ENCODE results near the gene PDZK1. TPM values are rescaled to one million over a fixed set of nuclear protein-coding genes. Genes with fewer than 3 reads are reported as not detected.
"Not testable (repeated sequence)": the region's sequence is repeated elsewhere in the genome, so short reads cannot be mapped to it uniquely, and the experiment has no call there.

Gene PDZK1
- total RNA-seq, 1 experiment from 2014 or later = 5.3 TPM

GRCh38 chr1:145656245-145656943, 50.8 kb downstream of the PDZK1 start:
- DNase-seq (ENCODE audit: low read depth) = not testable (repeated sequence)

DNA sequence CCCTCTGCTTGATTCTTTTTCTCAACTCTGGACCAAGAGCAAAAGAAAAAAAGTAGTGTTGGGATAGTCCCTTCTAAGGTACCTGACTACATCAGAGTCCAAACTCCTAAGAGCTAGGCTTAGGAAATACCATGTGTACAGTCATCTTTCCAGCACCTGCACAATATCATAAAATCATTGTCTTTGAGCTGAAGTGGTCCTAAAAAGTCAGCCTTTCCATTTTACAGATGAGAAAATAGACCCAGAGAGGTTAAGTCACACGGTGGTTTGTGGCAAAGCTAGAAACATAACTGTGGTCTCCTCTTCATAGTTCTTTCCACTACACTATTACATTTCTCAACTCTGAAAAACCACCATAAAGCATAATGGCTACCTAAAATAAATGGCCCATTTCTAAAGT, 63.2 kb downstream of the PDZK1 start:
- not testable (repeated sequence) for DNase-seq (ENCODE audit: low read depth)

DNA sequence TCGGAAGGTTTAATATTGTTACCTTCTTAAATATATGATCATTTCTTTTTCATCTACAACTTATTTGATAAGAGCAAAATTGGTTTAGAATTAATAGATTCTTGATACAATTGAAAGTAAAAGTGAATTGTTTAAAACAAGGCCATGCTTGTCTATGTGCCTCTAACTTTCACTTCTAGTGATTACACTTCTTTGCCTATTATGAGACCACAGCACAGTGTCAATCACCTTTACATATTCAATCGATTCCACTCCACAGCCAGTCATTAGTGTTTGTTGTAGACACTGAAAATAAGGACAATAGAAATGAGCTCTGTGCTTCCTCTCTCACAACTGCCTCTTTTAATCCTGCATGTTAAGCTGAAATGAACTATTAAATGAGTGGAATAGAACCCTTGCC, 65.3 kb downstream of the PDZK1 start:
- not testable (repeated sequence) for DNase-seq (ENCODE audit: low read depth)

GRCh38 chr1:145636237-145636636, 70.9 kb downstream of the PDZK1 start:
- not testable (repeated sequence) for DNase-seq (ENCODE audit: low read depth)

- DNase-seq (ENCODE audit: low read depth) = not testable (repeated sequence)
Measured at GRCh38 chr1:145622177-145622576, 85.0 kb downstream of the PDZK1 start.

Other genes with a start within 250 kb of the PDZK1 start
- 20.9 and 23.4 TPM in 2 replicates for gene GPR89A, start 99.4 kb downstream of the PDZK1 start, total RNA-seq (2014; rRNA removed; shearing (Covaris generic))
- gene CD160, start 12.1 kb upstream of the PDZK1 start, total RNA-seq (2014; rRNA removed; shearing (Covaris generic)) = not detected in 2 replicates
- 9.6 and 10.2 TPM in 2 replicates for gene RNF115, start 116.7 kb upstream of the PDZK1 start, total RNA-seq (2014; rRNA removed; shearing (Covaris generic))
- 33.9 and 37.2 TPM in 2 replicates for gene POLR3C, start 116.8 kb upstream of the PDZK1 start, total RNA-seq (2014; rRNA removed; shearing (Covaris generic))
- gene NUDT17, start 138.3 kb upstream of the PDZK1 start, total RNA-seq (2014; rRNA removed; shearing (Covaris generic)) = 4.3 and 5.7 TPM in 2 replicates
- gene PIAS3, start 151.7 kb upstream of the PDZK1 start, total RNA-seq (2014; rRNA removed; shearing (Covaris generic)) = 13.3 and 16.3 TPM in 2 replicates
- gene ANKRD35, start 178.5 kb upstream of the PDZK1 start, total RNA-seq (2014; rRNA removed; shearing (Covaris generic)) = 0.12 TPM in 1 of 2 replicates, not detected in the other
- gene ITGA10, start 202.7 kb upstream of the PDZK1 start, total RNA-seq (2014; rRNA removed; shearing (Covaris generic)) = 0.78 and 1.6 TPM in 2 replicates
- 20.1 and 22.8 TPM in 2 replicates for gene PEX11B, start 211.3 kb upstream of the PDZK1 start, total RNA-seq (2014; rRNA removed; shearing (Covaris generic))
- gene RBM8A, start 220.1 kb upstream of the PDZK1 start, total RNA-seq (2014; rRNA removed; shearing (Covaris generic)) = 173 and 182 TPM in 2 replicates

Data from RPMI7951 (cell line).